RWPE2 (cell line): ENCODE results near the gene PXYLP1.

Experiments used
- ATAC-seq: fragments of 200-7000 bp; cut with Tn5 transposase; 3 replicates; pipeline ENCODE4 v1.9.1; 2021; ENCODE audit warnings: low read depth
- DNase-seq: peaks from one replicate; pipeline ENCODE4 v3.0.0-alpha.2; 2020; ENCODE audit warnings: low spot score
- H3K27ac ChIP-seq: fragments of 450-650 bp; 2 replicates; pipeline ENCODE4 v1.5.1; 2017; ENCODE audit warnings: mild to moderate bottlenecking; ENCODE audit not compliant: poor library complexity, severe bottlenecking
- H3K27me3 ChIP-seq: fragments of 250-450 bp; sonication (Bioruptor Pico); 2 replicates; pipeline ENCODE4 v1.5.1; 2021; ENCODE audit warnings: mild to moderate bottlenecking, moderate library complexity; ENCODE audit not compliant: insufficient read depth, poor library complexity, severe bottlenecking
- H3K36me3 ChIP-seq: fragments of 250-450 bp; sonication (Bioruptor Pico); 2 replicates; pipeline ENCODE4 v1.5.1; 2020; ENCODE audit warnings: low read depth, mild to moderate bottlenecking, moderate library complexity
- H3K4me1 ChIP-seq: fragments of 250-450 bp; sonication (Bioruptor Pico); 2 replicates; pipeline ENCODE4 v1.5.1; 2021; ENCODE audit warnings: mild to moderate bottlenecking, moderate library complexity; ENCODE audit not compliant: insufficient read depth, poor library complexity, severe bottlenecking
- H3K4me3 ChIP-seq: fragments of 250-450 bp; sonication (Bioruptor Pico); 2 replicates; pipeline ENCODE4 v1.5.1; 2021; ENCODE audit warnings: mild to moderate bottlenecking, moderate library complexity; ENCODE audit not compliant: severe bottlenecking
- H3K9me3 ChIP-seq: fragments of 250-450 bp; sonication (Bioruptor Pico); 2 replicates; pipeline ENCODE4 v1.5.1; 2021; ENCODE audit warnings: mild to moderate bottlenecking, moderate library complexity; ENCODE audit not compliant: severe bottlenecking
- TF ChIP-seq, protein P1 (sequence below): fragments of 450-650 bp; IDR thresholded peaks from one replicate; pipeline ENCODE4 v1.5.1; 2017; ENCODE audit warnings: mild to moderate bottlenecking, moderate library complexity; ENCODE audit not compliant: poor library complexity, severe bottlenecking

PXYLP1 gene

GRCh38 chr3:141267629-141268028 lies 36.0 kb downstream of the PXYLP1 start:
- H3K36me3 ChIP-seq: no peaks in the 10 kb centered on the region; the same call in 1 of the 2 replicates
- ATAC-seq (no peak), DNase-seq (no peak)
- H3K27me3 ChIP-seq: no peaks in the 10 kb centered on the region
- H3K9me3 ChIP-seq: no peaks in the 10 kb centered on the region
- H3K4me1 ChIP-seq: no peaks in the 10 kb centered on the region
- H3K27ac ChIP-seq: no peak overlapping the region
- no peak overlapping the region for H3K4me3 ChIP-seq
- TF ChIP-seq, protein P1, sequence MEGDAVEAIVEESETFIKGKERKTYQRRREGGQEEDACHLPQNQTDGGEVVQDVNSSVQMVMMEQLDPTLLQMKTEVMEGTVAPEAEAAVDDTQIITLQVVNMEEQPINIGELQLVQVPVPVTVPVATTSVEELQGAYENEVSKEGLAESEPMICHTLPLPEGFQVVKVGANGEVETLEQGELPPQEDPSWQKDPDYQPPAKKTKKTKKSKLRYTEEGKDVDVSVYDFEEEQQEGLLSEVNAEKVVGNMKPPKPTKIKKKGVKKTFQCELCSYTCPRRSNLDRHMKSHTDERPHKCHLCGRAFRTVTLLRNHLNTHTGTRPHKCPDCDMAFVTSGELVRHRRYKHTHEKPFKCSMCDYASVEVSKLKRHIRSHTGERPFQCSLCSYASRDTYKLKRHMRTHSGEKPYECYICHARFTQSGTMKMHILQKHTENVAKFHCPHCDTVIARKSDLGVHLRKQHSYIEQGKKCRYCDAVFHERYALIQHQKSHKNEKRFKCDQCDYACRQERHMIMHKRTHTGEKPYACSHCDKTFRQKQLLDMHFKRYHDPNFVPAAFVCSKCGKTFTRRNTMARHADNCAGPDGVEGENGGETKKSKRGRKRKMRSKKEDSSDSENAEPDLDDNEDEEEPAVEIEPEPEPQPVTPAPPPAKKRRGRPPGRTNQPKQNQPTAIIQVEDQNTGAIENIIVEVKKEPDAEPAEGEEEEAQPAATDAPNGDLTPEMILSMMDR: no peak

DNA sequence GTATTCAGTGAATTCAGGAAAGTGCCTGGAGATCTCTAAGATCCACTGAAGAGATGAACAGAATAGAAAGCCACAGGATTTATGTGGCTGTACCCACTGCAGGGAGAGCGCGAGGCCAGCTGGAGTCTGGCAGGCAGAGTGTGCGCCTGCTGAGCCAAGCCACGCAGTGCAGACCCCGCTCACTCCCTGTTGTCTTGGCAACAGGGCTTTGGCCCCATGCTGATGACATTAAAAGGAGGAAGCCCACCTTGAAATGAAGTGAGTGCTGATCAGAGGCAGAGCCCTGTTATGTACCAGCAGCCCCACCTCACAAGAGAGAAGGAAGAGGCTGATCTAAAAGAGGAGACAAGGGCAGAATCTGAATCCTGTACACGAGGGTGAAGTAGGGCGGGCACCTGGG lies 36.7 kb downstream of the PXYLP1 start:
- no peak for ATAC-seq
- TF ChIP-seq, protein P1: no peak
- no peaks in the 10 kb centered on the region for H3K4me1 ChIP-seq

GRCh38 chr3:141268791-141269190 lies 37.2 kb downstream of the PXYLP1 start:
- Histone ChIP-seq H3K9me3 (no peaks in the 10 kb centered on the region), H3K4me3 (no peak overlapping the region), H3K27me3 (no peaks in the 10 kb centered on the region), H3K4me1 (no peaks in the 10 kb centered on the region), H3K27ac (no peak overlapping the region), H3K36me3 (no peaks in the 10 kb centered on the region)
- ATAC-seq (no peak), DNase-seq (no peak)
- TF ChIP-seq, protein P1: no peak

More for the DNA sequence above, 36.7 kb downstream of the PXYLP1 start:
- H3K27me3 ChIP-seq: no peaks in the 10 kb centered on the region
- H3K36me3 ChIP-seq: no peaks in the 10 kb centered on the region
- no peak overlapping the region for H3K4me3 ChIP-seq
- no peak overlapping the region for H3K27ac ChIP-seq
- no peak for DNase-seq
- no peaks in the 10 kb centered on the region for H3K9me3 ChIP-seq

GRCh38 chr3:141269961-141270360 lies 38.3 kb downstream of the PXYLP1 start:
- TF ChIP-seq, protein P1: no peak
- H3K27me3 ChIP-seq: no peaks in the 10 kb centered on the region

DNA sequence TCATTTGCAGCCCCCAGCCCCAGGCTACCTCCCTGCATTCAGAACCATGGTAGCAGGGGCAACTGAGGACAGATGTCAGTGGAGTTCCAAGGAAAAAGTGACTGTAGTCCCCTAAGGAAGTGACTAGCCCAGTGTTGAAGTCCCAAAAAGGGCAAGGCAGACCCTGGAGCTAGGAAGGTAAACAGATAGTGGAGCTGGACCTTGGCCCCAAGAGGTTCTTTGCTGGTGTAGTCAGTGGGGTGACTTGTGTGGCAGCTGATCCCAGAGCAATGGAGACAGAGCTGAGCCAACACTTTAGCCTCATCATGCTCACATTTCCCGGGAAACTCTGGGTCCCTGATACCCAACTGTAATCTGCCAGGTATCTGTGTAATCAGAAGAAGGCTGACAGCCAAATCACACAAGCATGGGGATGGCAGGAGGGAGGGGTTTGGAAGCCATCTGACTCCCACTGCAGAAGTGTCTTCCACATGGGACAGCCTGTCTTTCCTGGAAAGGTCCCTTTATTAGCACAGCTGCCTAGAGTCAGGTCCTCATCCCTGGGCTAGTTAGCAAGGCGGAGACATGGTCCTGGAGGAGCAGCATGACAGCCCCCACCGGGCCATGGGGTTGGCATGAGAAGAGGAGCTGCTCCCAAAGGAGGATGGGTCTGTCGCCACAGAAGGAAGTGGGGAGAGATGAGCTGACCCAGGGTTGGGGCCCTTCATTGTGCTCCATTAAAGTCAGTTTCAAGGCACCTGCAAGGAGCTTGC lies 39.8 kb downstream of the PXYLP1 start:
- no peaks in the 10 kb centered on the region for H3K36me3 ChIP-seq
- H3K27ac ChIP-seq: no peak overlapping the region
- TF ChIP-seq, protein P1: no peak
- no peaks in the 10 kb centered on the region for H3K9me3 ChIP-seq
- DNase-seq (no peak), ATAC-seq (no peak)
- H3K4me3 ChIP-seq: no peak overlapping the region
- H3K27me3 ChIP-seq: no peaks in the 10 kb centered on the region
- H3K4me1 ChIP-seq: peaks cover 15% of the 10 kb centered on the region

More at GRCh38 chr3:141269961-141270360, 38.3 kb downstream of the PXYLP1 start:
- ATAC-seq: no peak
- Histone ChIP-seq H3K9me3 (no peaks in the 10 kb centered on the region), H3K4me3 (no peak overlapping the region), H3K4me1 (peaks cover under 1% of the 10 kb centered on the region), H3K36me3 (no peaks in the 10 kb centered on the region), H3K27ac (no peak overlapping the region)
- DNase-seq: no peak
